Activated naive CD8-positive, alpha-beta T cell treated with anti-CD3 and anti-CD28 coated beads, Interleukin-2, amount 50 U/mL, for 16 hours (primary cell): Measurements from ENCODE around the gene EPB41.
A peak's percentile ranks its signal among the peaks of the same experiment; 100 is the strongest.

Source experiments
- DNase-seq: peaks from one replicate; pipeline ENCODE4 v3.0.0-alpha.2; 2020; ENCODE audit warnings: low read depth, low spot score

Gene EPB41

DNA sequence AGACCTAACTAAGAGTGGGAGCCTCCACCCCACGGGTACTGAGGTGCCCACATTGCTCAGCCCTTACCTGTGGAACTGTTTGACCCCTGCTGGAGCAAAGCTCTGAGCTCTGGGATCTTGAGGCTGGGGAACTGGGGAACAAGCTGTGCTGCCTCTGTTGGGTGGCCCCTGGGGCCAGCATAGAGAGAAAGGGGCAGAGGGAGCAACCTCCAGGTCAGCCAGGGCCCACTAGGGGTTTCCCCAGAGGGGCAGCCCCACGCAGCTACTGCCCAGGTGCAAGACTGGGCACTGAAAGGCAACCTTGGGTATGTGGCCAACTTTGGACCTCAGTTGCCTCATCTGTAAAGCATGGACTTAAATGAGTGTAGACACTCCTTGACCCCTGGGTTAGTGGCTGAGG lies 23.5 kb upstream of the EPB41 start:
- DNase-seq = no peak

DNA sequence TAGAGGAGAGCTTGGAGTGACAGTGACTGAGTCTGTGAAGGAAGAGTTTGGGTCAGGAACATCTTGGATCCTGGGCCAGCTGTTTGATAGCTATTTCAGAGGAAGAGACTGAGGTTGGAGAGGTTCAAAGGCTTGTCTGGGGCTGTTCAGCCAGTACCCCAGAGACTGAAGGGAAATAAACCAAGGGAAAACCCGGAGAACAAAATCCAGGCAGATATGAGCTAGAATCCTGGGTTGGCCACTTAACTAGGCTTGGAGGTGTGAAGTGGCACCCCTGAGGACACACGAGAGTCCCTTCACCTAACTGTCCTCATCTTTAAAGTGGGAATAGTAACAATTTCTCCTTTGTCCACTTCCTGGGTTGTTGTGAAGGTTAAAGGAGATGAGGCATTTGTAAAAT lies 23.1 kb upstream of the EPB41 start:
- DNase-seq = no peak

DNA sequence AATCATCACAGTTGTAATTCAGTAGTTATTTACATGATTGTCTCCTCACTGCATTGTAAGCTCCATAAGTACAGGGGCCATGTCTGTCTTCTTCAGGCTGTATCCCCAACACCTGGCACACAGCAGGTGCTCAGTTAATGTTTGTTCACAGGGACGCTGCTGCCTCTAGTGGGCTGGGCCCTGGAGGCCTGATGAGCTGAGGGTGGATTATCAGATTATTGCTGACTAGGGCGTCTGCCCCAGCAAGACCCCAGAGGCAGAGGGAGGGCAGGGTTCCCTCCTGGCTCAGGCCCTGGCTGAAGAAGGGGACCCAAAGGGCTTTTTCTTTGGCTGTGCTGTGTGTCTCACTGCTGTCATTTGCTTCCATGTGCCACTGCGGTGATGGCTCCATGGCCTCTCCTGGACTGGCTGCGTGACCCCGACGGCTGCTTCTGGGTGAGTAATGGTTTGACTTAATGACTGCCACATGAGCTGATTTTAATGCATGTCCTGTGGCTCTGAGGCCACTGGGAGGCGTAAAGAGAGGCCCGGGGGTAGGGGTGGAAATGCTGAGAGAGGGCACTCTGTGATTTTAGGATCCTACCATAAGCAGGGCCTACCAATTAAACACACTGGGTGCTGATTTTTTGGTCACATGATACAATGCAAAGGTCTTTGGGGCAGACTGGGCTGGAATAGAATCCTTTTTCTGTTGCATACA lies 20.8 kb upstream of the EPB41 start:
- DNase-seq = no peak

DNA sequence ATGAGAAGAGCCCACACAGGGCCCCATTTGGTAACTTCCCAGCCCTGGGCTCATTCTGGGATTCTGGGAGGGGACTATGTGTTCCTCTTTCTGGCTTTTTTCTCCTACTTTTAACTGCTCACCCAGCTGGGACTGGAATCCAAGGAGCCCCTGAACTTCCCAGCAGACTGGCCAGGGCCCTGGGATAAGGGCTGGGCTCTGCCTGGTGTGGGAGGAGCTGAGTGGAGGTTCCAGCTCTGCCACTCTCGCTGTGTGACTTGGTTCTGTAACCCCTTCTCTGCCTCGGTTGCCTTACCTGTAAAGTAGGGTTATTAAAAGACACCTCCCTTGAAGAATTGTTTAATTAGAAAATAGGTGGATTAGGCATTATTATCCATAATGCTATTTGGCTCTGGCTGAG lies 19.6 kb upstream of the EPB41 start:
- DNase-seq = no peak

DNA sequence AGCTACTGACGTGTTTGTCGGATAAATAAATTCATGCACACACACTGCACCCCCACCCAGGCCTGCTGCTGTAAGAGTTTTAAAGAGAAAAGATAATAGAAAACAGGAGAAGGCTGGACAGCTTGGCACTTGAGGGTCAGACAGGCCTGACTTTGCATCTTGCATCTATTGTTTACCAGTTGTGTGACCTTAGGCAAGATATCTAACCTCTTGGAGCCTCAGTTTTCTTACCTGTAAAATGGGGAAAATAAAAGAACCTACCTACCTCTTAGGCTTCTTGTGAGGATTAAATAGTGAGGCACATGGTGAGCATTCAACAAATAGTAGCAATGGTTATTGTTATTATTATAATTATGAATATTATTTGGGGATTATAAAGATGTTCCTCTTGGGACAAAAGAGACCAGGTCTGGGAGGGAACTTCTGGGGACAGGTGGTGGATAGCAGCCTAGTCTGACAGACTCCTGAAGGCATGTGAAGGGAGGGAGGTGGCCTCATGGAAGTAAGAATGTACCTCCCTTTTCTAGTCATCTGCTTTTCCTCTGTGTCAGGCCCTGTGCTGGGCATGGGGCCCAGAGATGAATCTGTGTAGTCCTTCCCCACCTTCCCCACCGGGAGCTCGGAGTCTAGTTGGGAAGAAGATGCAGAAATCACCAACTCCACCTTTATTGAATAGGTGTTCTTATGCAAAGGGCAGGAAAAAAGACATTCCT lies 18.3 kb upstream of the EPB41 start:
- no peak for DNase-seq

DNA sequence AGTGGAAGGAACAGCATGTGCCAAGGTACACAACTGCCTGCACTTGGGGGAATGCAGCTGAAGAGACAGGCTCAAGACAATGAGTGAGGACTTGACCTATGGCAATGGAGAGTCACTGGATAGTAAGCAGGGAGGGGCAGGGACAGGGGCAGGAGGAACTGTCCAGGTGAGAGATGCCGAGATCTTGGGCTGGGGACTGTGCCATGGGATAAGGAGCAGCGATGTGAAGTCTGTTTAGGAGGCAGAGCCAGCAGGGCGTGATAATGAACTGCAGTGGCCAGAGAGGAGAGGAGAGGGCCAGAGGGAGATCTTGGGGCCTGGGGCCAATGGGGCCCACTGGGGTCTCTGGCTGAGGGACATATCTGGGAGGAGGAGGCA lies 17.8 kb upstream of the EPB41 start:
- no peak for DNase-seq

DNA sequence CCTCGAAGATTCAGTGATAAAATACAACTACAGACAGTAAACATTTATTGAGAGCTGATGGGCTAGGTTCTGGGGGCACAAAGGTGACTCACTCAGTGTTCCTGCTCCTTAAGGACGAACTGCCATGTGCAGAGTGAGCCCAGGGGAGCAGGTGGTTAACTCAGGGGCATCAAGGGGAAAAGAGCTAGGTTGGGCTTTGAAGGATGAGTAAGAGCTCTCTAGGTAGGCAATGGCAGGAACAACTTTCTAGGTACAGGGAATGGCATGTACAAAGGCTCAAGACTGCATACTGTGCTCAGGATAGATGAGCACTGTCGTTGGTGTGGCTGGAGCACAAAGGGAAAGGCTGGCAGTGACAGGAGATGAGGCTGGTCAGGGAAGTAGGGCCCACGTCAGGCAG lies 16.6 kb upstream of the EPB41 start:
- no peak for DNase-seq

DNA sequence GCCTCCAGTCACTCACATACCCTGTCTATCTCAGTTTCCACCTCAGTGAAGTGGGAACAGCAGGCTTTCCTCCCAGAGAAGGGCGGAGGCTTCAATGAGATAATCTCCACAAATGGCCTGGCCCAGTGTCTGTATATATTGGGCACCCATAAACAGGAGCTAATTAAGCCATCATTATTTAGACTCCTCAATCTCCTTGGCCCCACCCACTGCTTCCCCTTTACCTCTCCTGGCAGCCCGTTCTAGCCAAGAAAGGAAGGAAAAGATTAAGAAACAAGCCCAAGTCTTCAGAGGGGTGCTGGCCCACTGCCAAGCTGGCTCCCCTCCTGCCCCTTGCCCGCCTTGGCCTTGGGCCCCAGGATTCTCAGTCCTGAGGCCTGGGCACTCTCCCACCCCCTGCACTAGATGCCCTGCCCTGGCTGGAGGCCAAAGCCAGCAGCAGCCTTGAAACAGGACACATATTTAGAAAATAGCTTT lies 15.9 kb upstream of the EPB41 start:
- DNase-seq = no peak

DNA sequence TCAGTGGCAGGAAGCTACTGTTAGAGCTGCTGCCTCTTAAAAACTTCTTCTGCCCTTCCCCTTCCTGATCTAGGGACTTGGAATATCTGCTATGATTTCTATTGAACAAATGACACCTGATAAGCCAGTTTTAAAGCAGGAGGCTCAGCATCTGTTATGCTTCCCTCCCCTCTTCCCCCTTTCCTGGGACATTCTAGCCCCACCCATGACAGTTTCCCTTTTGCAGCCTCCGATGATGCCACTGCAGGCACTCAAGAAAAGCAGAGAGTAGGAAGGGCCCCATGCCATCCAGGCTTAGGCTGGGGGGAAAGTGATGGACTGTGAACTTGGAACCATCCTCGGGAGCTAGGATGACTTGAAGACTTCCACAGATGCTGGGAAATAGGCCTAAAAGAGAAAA lies 15.1 kb upstream of the EPB41 start:
- DNase-seq = no peak

DNA sequence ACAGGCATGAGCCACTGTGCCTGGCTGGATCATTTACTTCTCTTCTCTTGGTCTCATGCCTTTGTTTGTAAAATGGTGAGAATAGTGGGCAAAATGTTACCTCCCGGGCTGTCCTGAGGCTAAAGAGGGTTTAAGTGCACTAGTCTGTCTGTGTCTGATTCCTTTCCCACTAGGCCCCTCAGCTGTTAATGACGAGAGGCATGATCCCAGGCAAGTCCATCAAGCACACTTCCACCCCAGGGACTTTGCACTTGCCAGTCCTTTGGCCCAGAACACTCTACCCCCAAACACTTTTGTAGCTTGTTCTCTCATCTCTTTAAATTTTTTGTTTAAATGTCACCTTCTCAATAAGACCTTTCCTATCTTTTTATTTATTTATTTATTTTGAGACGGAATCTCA lies 13.8 kb upstream of the EPB41 start:
- DNase-seq = no peak

DNA sequence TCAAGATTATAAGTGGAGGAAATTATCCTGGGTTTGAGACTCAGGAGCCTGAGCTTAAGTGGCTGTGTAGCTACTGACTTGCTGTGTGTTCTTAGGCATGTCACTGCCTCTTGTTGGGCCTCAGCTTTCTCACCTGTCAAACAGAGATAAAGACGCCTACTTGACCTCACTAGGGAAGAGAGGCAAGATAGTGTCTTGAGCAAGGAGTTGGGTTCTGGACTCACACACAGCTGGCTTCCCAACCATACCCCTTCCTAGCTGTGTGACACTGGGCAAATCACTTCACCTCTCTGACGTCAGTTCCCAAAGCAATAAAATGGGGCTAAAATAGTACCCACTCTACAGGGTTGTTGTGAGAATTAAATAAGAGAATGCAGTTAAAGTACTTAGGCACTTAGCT lies 11.6 kb upstream of the EPB41 start:
- DNase-seq = no peak

DNA sequence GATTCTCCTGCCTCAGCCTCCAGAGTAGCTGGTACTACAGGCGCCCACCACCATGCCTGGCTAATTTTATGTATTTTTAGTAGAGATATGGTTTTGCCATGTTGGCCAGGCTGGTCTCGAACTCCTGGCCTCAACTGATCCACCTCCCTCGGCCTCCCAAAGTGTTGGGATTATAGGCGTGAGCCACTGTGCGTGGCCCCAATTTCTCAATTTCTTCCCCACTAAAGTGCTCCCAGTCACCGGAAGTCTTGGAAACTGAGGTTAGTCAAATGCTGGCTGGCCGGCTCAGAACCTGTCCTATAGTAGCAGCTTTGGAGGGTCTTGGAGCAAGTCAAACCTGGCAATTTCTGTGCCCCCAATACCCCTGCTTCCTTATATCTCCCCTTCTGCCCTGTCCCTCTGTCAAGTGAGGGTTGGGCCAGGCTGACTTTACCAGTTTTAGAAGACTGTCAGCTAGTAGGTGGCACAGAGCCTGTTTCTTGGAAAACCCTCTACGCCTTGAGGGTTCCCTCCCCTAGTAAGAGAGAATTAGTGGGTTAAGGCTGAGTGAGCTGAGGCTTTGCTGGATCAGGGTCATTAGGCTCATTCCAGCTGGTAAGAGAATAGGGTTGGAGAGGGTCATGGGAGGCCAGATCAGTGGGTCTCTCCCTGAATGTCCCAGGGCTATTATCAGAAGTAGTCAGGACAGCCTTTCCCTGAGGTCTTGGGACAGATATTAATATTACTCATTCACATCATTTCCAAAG lies 8.3 kb upstream of the EPB41 start:
- DNase-seq = no peak

DNA sequence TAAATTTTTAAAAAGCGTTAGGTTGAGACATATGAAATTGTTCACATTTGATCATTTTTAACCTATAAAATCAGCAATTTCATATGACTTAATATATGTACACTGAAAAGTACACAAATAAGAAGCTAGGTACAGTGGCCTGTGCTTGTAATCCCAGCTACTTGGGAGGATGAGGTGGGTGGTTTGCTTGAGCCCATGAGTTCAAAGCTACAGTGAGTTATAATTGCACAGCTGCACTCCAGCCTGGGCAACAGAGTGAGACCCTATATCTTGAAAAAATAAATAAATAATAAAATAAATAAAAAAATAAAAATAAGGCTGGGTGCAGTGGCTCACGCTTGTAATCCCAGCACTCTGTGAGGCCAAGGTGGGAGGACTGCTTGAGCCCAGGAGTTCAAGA lies 5.2 kb upstream of the EPB41 start:
- no peak for DNase-seq

DNA sequence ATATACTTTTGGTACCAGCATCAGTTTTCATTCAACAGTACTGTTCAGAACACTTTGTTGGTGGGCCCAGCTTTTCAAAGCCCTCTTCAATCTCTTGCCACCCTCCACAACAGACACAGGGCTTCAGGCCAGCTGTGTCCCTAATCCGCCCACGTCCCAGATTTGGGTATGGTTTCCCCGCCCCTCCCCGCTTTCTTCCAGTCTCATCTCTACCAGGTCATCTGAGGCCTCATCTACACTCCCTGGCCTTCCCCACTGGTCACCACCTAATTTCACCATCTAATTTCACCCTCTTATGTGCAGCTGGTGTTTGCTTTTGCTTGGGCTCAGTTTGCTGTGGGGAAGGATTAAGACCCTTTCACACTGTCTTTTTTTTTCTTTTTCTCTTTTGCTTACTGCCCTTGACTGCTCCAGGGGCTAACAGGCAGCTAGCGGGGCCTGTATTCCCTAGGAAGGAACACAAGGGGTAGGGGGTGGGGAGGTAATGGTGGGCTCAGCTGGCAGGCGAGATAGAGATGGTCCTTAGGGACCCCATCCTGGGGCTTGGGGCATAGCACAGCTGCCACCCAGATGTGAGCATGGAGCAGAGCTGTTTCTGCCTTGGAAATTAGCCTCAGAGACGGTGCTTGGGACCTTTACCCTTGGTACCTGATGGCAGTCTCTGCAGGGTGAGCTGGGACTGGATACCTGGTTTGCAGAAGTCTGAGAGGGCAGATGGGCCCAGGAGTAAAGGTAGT lies 3.8 kb upstream of the EPB41 start:
- no peak for DNase-seq

DNA sequence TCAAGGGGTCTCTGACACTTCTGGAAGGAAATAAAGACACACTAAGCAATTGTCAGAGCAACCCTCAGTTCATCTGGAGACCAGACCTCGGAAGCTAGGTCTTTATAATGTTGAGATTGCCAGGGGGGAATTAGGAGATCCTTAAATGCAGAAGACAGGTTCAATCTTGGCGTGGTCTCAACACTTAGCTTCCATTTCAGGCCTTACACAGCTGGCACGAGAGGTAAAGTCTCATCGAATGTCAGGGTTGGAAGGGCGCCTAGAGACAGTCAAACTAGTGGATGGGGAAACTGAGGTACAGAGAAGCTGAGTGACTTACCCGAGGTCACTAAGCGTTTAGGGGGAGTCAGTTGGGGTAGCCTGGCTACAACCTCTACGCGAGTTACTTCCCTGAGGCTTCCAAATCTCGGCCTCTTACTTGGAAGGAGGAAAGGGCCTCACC lies 562 bp upstream of the EPB41 start:
- no peak for DNase-seq

DNA sequence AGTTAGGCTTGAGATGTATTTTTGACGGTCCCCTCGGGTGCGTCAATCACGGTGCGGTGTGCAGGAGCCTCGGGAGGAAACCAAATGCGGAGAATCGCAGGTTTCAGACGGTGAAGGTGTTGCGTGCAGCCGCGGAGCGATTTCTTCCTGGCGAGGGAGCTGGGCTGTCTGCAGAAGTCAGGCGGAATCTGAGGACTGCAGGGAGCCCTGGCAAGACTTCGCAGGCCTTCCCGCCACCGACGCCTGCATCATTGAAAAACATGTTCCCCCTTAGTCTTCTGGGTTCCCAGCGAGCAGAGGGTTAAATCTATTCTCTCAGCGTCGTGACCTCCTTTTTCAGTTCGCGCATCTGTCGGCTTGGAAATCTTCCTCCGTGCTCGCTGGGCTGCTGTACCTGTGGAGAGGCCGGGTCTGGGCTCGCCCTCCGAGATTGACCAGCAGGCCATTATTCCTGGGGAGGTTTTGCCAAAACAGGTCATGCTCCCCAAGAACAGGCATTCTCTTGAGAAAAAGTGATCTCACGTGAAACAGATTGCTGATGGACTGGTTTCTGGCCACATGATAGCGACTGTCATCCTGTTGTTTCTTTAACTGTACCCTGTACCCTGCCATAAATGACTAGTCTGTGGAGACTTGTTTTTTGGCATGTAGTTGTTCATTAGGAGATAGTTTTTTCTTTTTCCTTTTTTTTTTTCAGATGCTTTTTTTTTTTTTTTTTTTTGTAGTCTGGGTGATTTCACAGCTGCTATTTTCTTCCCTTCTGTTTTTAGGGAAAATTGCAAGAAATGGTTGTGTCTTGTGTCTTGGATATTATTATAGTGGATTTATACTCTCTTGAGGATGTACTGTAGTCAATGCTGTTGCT lies 894 bp downstream of the EPB41 start:
- DNase-seq = peak; percentile 12

DNA sequence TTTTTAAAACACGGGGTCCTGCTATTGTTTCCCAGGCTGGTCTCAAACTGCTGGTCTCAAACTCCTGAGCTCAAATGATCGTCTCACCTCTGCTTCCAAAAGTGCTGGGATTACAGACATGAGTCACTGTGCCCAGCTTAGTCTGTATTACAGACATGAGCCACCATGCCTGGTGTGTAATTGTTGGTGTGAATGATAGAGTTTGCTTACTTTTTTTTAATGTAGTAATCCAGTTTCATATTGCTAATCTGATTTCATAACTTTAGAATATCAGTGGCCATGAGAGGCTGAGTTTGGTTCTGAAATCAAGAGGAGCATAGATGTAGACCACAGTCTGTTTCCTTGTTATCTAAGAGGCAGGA lies 3.4 kb downstream of the EPB41 start:
- DNase-seq = peak; percentile 6

DNA sequence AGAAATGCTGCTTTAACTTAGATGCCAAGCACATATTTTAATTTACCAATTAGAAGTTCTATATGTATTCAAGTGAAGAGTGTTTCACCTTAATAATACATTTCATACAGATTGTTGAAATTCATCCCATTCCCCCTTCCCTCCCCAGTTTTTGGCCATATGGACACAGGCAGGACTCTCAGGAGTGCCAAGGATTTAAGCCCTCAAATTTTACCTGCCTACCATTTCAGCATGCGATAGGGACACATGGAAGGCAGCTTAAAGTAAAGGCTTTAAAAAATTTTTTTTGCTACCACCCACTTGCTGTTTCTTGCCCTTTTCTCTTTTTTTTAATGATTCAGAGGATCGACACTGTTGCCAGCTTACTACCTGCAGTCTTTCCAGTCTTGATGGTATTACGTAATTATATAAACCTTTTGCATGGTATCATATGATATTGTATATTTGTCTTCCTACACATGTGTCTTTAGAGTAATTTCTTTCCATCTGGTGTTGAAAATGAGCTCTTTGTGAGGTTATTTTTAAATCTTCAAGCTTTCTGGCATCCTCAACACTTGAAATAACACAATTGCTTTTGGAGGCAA lies 7.0 kb downstream of the EPB41 start:
- no peak for DNase-seq

DNA sequence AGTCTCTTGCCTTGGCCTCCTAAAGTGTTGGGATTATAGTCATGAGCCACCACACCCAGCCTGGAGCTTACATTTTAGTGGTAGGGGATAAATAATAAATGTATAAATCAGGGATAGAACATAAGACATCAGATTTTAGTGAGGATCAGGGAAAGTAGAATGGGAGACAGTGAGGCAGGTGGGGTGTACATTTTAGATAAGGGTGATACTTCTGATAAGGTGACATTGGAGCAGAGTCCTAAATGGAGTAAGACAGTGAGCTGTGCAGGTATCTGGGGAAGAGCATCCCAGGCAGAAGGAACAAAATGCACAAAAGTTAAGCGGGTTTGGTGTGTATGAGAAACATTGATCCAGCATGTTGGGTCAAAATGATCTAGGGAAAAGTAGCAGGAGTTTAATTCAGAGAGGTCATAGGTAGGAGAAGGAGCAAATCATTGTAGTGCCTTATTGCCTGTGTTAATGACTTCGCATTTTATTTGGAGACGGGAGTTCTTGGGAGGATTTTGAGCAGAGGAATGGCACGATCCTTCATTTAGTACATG lies 11.1 kb downstream of the EPB41 start:
- no peak for DNase-seq

DNA sequence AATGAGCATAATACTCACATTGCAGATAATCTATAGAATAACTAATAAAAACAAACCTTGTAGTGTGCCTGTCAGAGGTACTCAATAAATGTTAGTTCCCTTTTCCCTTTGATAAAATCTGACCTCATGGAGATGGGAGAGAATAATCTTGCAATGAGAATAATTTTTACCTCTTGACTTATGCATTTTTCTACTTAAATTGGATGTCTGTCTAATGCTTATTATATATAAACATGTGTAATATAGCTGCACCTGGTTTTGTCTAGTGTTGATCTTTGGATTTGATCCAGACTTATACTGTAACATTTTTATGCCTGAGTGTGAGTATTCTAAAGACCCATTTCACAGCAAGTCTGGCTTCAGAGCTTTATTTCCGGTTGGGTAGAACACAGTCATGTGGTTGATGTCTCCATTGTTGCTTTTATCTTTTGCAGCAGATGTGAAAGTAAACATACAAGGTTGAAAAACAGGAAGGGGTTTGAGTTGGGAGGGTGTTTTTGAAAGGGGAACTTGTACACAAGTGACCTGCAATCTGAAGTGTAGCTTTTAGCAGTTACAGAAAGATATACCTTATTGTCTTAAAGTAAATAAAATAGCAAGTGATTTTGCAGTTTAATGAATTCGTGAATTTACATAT lies 12.4 kb downstream of the EPB41 start:
- DNase-seq = no peak
